ENCODE results near the gene KLHL15. TPM values are rescaled to one million over a fixed set of nuclear protein-coding genes. Genes with fewer than 3 reads are reported as not detected.

The KLHL15 gene
- total RNA-seq, 1 donor from 2014 or later: 16.2 TPM

DNA sequence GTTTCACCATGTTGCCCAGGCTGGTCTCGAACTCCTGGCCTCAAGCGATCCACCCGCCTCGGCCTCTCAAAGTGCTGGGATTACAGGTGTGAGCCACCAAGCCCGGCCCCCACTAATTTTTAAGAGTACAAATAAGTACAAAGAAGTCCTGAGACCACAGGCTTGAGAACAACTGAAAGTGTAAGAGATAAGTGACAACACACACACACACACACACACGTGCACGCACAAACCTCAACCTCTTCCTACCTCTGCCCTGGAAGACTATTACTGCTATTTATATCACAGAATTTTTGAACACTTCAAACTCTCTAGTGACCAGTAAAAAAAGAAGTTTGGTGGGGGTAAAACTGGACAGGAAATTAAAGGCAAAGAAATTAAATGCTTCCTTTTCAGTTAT, 7.5 kb downstream of the KLHL15 start:
- H3K9ac ChIP-seq (ENCODE audit: low read depth in 1 of 3, low read length in 3 of 3): no peak overlapping the region
- no peaks in the 10 kb centered on the region for H3K27me3 ChIP-seq (ENCODE audit: control insufficient read depth in 3 of 3, insufficient read depth in 3 of 3, low read length in 3 of 3)
- no peak overlapping the region for H3K4me3 ChIP-seq (ENCODE audit: low read length in 3 of 3)
- no peaks in the 10 kb centered on the region for H3K36me3 ChIP-seq (ENCODE audit: control insufficient read depth in 3 of 3, insufficient read depth in 3 of 3, low read length in 3 of 3)
- peaks cover 0 to 4% (median 4%) of the 10 kb centered on the region in 3 donors for H3K4me1 ChIP-seq (ENCODE audit: control insufficient read depth in 3 of 3, insufficient read depth in 3 of 3, low read length in 3 of 3)
- no peak overlapping the region for H3K27ac ChIP-seq (ENCODE audit: low read depth, low read length)
- H3K9me3 ChIP-seq (ENCODE audit: control insufficient read depth in 3 of 3, low read length in 3 of 3): no peaks in the 10 kb centered on the region

DNA sequence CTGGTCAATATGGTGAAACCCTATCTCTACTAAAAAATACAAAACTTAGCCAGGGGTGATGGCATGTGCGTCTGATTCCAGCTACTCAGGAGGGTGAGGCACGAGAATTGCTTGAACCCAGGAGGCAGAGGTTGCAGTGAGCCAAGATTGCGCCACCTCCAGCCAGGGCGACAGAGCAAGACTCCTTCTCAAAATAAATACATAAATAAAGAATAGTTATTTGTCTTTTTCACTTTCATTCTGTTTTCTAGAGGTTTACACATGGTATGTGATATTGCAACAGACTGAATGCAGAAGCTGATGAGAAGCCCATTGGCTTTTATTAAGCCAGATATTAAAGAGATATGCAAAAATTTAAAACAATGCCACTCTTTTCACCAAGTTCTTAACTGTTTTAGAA, 8.2 kb downstream of the KLHL15 start:
- no peaks in the 10 kb centered on the region for H3K27me3 ChIP-seq (ENCODE audit: control insufficient read depth in 3 of 3, insufficient read depth in 3 of 3, low read length in 3 of 3)
- H3K36me3 ChIP-seq (ENCODE audit: control insufficient read depth in 3 of 3, insufficient read depth in 3 of 3, low read length in 3 of 3): no peaks in the 10 kb centered on the region
- H3K4me3 ChIP-seq (ENCODE audit: low read length in 3 of 3): no peak overlapping the region
- H3K27ac ChIP-seq (ENCODE audit: low read depth, low read length): no peak overlapping the region
- H3K9me3 ChIP-seq (ENCODE audit: control insufficient read depth in 3 of 3, low read length in 3 of 3): no peaks in the 10 kb centered on the region
- H3K9ac ChIP-seq (ENCODE audit: low read depth in 1 of 3, low read length in 3 of 3): no peak overlapping the region
- H3K4me1 ChIP-seq (ENCODE audit: control insufficient read depth in 3 of 3, insufficient read depth in 3 of 3, low read length in 3 of 3): peaks cover 0 to 4% (median 4%) of the 10 kb centered on the region in 3 donors

DNA sequence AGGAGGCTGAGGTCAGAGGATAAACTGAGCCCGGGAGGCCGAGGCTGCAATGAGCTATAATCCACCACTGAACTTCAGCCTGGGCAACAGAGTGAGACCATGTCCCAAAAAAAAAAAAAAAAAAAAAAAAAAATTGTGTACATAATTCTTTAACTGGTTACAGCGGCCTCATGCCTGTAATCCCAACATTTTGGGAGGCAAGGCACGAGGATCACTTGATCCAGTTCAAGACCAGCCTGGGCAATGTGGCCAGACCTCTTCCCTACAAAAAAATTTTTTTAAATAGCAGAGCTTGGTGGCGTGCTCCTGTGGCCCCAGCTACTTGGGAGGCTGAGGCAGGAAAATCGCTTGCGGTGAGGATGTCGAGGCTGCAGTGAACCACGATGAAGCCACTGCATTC, 9.3 kb downstream of the KLHL15 start:
- Histone ChIP-seq H3K4me3 (ENCODE audit: low read length in 3 of 3) (no peak overlapping the region), H3K27me3 (ENCODE audit: control insufficient read depth in 3 of 3, insufficient read depth in 3 of 3, low read length in 3 of 3) (no peaks in the 10 kb centered on the region), H3K4me1 (ENCODE audit: control insufficient read depth in 3 of 3, insufficient read depth in 3 of 3, low read length in 3 of 3) (peaks cover 0 to 4% (median 4%) of the 10 kb centered on the region in 3 donors), H3K9ac (ENCODE audit: low read depth in 1 of 3, low read length in 3 of 3) (no peak overlapping the region), H3K36me3 (ENCODE audit: control insufficient read depth in 3 of 3, insufficient read depth in 3 of 3, low read length in 3 of 3) (no peaks in the 10 kb centered on the region), H3K9me3 (ENCODE audit: control insufficient read depth in 3 of 3, low read length in 3 of 3) (no peaks in the 10 kb centered on the region), H3K27ac (ENCODE audit: low read depth, low read length) (no peak overlapping the region)

DNA sequence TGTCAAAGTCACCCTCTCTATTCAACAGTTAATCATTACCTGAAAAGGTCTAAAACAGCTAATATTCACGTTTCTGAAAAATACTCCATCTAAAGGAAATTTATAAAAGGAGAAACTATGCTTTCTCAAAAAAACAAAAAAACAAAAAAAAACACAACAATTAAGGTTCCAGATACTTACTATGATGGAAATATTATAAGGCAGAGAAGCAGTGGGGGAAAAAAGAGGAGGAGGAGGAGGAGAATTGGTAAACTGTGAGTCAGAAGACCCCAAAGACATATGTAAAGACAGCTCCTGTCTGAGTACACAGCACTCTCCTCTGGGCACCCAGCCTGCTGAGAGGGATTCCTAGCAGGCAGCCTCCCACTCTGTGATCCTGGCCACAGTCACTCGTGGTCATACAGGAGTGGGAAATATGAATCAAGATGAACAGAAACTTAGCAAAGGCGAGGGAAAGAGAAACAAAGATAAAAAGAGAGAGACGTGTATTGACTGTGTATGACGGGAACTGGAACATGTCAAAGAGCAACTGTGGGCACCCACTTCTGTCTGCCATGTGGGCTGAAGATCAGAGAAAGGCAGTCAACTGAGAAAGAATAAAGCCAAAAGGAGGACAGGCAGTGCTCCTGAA, 12.5 kb downstream of the KLHL15 start:
- no peaks in the 10 kb centered on the region for H3K9me3 ChIP-seq (ENCODE audit: control insufficient read depth in 3 of 3, low read length in 3 of 3)
- no peak overlapping the region for H3K4me3 ChIP-seq (ENCODE audit: low read length in 3 of 3)
- H3K9ac ChIP-seq (ENCODE audit: low read depth in 1 of 3, low read length in 3 of 3): no peak overlapping the region
- H3K36me3 ChIP-seq (ENCODE audit: control insufficient read depth in 3 of 3, insufficient read depth in 3 of 3, low read length in 3 of 3): no peaks in the 10 kb centered on the region
- H3K4me1 ChIP-seq (ENCODE audit: control insufficient read depth in 3 of 3, insufficient read depth in 3 of 3, low read length in 3 of 3): peaks cover 0 to 2% (median 0%) of the 10 kb centered on the region in 3 donors
- H3K27me3 ChIP-seq (ENCODE audit: control insufficient read depth in 3 of 3, insufficient read depth in 3 of 3, low read length in 3 of 3): no peaks in the 10 kb centered on the region
- H3K27ac ChIP-seq (ENCODE audit: low read depth, low read length): no peak overlapping the region

DNA sequence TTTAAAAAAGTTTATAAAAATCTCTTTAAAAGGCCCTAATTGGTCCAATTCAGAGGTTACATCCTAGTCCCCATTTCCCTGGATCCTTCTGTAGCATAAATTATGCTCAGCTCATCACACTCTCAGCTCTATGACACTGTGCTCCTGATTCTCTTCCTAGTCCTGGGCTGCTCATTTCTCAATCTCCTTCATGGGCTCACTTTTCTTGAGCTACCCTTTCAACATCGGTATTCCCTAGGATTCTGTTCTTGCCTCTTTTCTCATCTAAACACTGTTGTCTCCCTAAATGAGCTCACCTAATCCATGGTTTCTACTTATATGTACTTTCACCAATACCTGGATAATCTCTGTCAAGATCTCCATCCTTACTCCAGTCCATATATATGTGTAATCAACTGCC, 14.7 kb downstream of the KLHL15 start:
- H3K4me3 ChIP-seq (ENCODE audit: low read length in 3 of 3): no peak overlapping the region
- no peaks in the 10 kb centered on the region for H3K27me3 ChIP-seq (ENCODE audit: control insufficient read depth in 3 of 3, insufficient read depth in 3 of 3, low read length in 3 of 3)
- no peaks in the 10 kb centered on the region for H3K4me1 ChIP-seq (ENCODE audit: control insufficient read depth in 3 of 3, insufficient read depth in 3 of 3, low read length in 3 of 3)
- no peak overlapping the region for H3K27ac ChIP-seq (ENCODE audit: low read depth, low read length)
- H3K9me3 ChIP-seq (ENCODE audit: control insufficient read depth in 3 of 3, low read length in 3 of 3): no peaks in the 10 kb centered on the region
- H3K36me3 ChIP-seq (ENCODE audit: control insufficient read depth in 3 of 3, insufficient read depth in 3 of 3, low read length in 3 of 3): no peaks in the 10 kb centered on the region
- no peak overlapping the region for H3K9ac ChIP-seq (ENCODE audit: low read depth in 1 of 3, low read length in 3 of 3)

DNA sequence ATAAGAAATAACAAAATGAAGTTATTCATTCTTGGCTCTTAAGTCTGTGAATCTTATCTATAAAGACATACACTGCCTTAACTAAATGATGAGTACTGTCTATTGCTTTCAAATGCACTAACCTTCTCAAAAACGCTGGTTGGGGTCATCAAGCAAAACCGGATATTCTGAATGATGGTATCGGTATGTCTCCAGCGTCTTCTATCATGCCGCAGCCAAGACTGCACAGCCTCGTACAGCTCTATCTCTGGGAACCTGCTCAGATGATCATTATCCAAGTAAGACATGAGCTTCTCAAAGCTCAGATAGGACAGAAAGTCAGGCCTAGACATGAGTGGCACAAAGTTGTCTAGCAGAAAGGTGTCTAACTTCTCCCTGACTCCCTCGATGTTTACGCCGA, 21.1 kb downstream of the KLHL15 start:
- no peaks in the 10 kb centered on the region for H3K27me3 ChIP-seq (ENCODE audit: control insufficient read depth in 3 of 3, insufficient read depth in 3 of 3, low read length in 3 of 3)

GRCh38 chrX:24005028-24005427, 22.0 kb downstream of the KLHL15 start:
- Histone ChIP-seq H3K27me3 (ENCODE audit: control insufficient read depth in 3 of 3, insufficient read depth in 3 of 3, low read length in 3 of 3) (no peaks in the 10 kb centered on the region), H3K4me3 (ENCODE audit: low read length in 3 of 3) (no peak overlapping the region), H3K9ac (ENCODE audit: low read depth in 1 of 3, low read length in 3 of 3) (no peak overlapping the region), H3K4me1 (ENCODE audit: control insufficient read depth in 3 of 3, insufficient read depth in 3 of 3, low read length in 3 of 3) (no peaks in the 10 kb centered on the region), H3K9me3 (ENCODE audit: control insufficient read depth in 3 of 3, low read length in 3 of 3) (no peaks in the 10 kb centered on the region), H3K36me3 (ENCODE audit: control insufficient read depth in 3 of 3, insufficient read depth in 3 of 3, low read length in 3 of 3) (peaks cover 0 to 4% (median 2%) of the 10 kb centered on the region in 3 donors), H3K27ac (ENCODE audit: low read depth, low read length) (no peak overlapping the region)

More for the DNA sequence above, 21.1 kb downstream of the KLHL15 start:
- Histone ChIP-seq H3K27ac (ENCODE audit: low read depth, low read length) (no peak overlapping the region), H3K36me3 (ENCODE audit: control insufficient read depth in 3 of 3, insufficient read depth in 3 of 3, low read length in 3 of 3) (peaks cover 0 to 4% (median 2%) of the 10 kb centered on the region in 3 donors), H3K4me1 (ENCODE audit: control insufficient read depth in 3 of 3, insufficient read depth in 3 of 3, low read length in 3 of 3) (no peaks in the 10 kb centered on the region), H3K4me3 (ENCODE audit: low read length in 3 of 3) (no peak overlapping the region), H3K9ac (ENCODE audit: low read depth in 1 of 3, low read length in 3 of 3) (no peak overlapping the region), H3K9me3 (ENCODE audit: control insufficient read depth in 3 of 3, low read length in 3 of 3) (no peaks in the 10 kb centered on the region)

- Histone ChIP-seq H3K4me1 (ENCODE audit: control insufficient read depth in 3 of 3, insufficient read depth in 3 of 3, low read length in 3 of 3) (no peaks in the 10 kb centered on the region), H3K9ac (ENCODE audit: low read depth in 1 of 3, low read length in 3 of 3) (no peak overlapping the region), H3K9me3 (ENCODE audit: control insufficient read depth in 3 of 3, low read length in 3 of 3) (no peaks in the 10 kb centered on the region), H3K27ac (ENCODE audit: low read depth, low read length) (no peak overlapping the region), H3K4me3 (ENCODE audit: low read length in 3 of 3) (no peak overlapping the region), H3K27me3 (ENCODE audit: control insufficient read depth in 3 of 3, insufficient read depth in 3 of 3, low read length in 3 of 3) (no peaks in the 10 kb centered on the region), H3K36me3 (ENCODE audit: control insufficient read depth in 3 of 3, insufficient read depth in 3 of 3, low read length in 3 of 3) (peaks cover 0 to 4% (median 2%) of the 10 kb centered on the region in 3 donors)
Measured at GRCh38 chrX:24002792-24003191, 24.2 kb downstream of the KLHL15 start.

- Histone ChIP-seq H3K4me3 (ENCODE audit: low read length in 3 of 3) (no peak overlapping the region), H3K9ac (ENCODE audit: low read depth in 1 of 3, low read length in 3 of 3) (no peak overlapping the region), H3K36me3 (ENCODE audit: control insufficient read depth in 3 of 3, insufficient read depth in 3 of 3, low read length in 3 of 3) (peaks cover 0 to 4% (median 2%) of the 10 kb centered on the region in 3 donors), H3K4me1 (ENCODE audit: control insufficient read depth in 3 of 3, insufficient read depth in 3 of 3, low read length in 3 of 3) (no peaks in the 10 kb centered on the region), H3K9me3 (ENCODE audit: control insufficient read depth in 3 of 3, low read length in 3 of 3) (no peaks in the 10 kb centered on the region), H3K27ac (ENCODE audit: low read depth, low read length) (no peak overlapping the region), H3K27me3 (ENCODE audit: control insufficient read depth in 3 of 3, insufficient read depth in 3 of 3, low read length in 3 of 3) (no peaks in the 10 kb centered on the region)
Measured at GRCh38 chrX:24002167-24002566, 24.8 kb downstream of the KLHL15 start.

DNA sequence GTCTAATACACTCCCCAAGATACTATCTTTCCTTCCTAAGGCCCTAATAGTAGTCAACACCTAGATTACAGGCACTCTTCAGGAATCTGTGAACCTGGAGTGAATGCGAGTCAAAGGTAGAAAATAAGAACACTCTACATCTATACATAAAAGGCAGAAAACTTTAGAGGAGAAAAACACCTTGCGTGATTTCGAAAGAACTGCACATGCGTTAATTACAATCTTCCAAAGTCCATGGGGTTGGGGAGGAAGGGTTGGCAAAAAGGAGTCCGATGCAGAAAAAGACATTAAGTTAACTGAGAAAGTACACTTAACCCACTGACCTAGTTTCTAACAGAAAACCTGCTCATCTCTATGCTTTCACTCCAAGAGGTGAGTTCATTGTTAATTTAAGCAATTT, 27.3 kb downstream of the KLHL15 start:
- no peak overlapping the region for H3K27ac ChIP-seq (ENCODE audit: low read depth, low read length)
- no peak overlapping the region for H3K4me3 ChIP-seq (ENCODE audit: low read length in 3 of 3)
- H3K4me1 ChIP-seq (ENCODE audit: control insufficient read depth in 3 of 3, insufficient read depth in 3 of 3, low read length in 3 of 3): no peaks in the 10 kb centered on the region
- no peaks in the 10 kb centered on the region for H3K36me3 ChIP-seq (ENCODE audit: control insufficient read depth in 3 of 3, insufficient read depth in 3 of 3, low read length in 3 of 3)
- H3K9ac ChIP-seq (ENCODE audit: low read depth in 1 of 3, low read length in 3 of 3): no peak overlapping the region
- no peaks in the 10 kb centered on the region for H3K27me3 ChIP-seq (ENCODE audit: control insufficient read depth in 3 of 3, insufficient read depth in 3 of 3, low read length in 3 of 3)
- no peaks in the 10 kb centered on the region for H3K9me3 ChIP-seq (ENCODE audit: control insufficient read depth in 3 of 3, low read length in 3 of 3)

Measured in skeletal muscle tissue (tissue), 4 donors.